K562 (cell line): ENCODE measurements around the gene MED15. TPM values are rescaled to one million over a fixed set of nuclear protein-coding genes. Genes with fewer than 3 reads are reported as not detected.

Experiments used
- ARHGAP35 ChIP-seq: fragments of 450-650 bp; IDR thresholded peaks from 2 replicates; pipeline ENCODE4 v1.6.1; 2018; ENCODE audit not compliant: partially characterized antibody
- DDX20 ChIP-seq: fragments of 450-650 bp; IDR thresholded peaks from 2 replicates; pipeline ENCODE4 v1.6.1; 2016; ENCODE audit warnings: missing genetic modification characterization, low read depth, mild to moderate bottlenecking, missing compliant biosample characterization, moderate library complexity
- HDAC1 ChIP-seq, 2 experiments: fragments of 450-650 bp; IDR thresholded peaks; 2 replicates each; pipeline ENCODE4 v1.6.1; 2016 to 2017; ENCODE audit warnings: inconsistent platforms in 1 of 2, mild to moderate bottlenecking in 1 of 2, moderate library complexity in 1 of 2
- HDGF ChIP-seq: fragments of 450-650 bp; IDR thresholded peaks from 2 replicates; pipeline ENCODE4 v1.6.1; 2016
- HMG20A ChIP-seq: fragments of 450-650 bp; formaldehyde crosslinking; conservative IDR thresholded peaks from 2 replicates; pipeline ENCODE4 v1.4.0; 2020; ENCODE audit warnings: mild to moderate bottlenecking, mixed read lengths
- POLR2H ChIP-seq: IDR thresholded peaks from 2 replicates; pipeline ENCODE4 v1.6.1; 2016; ENCODE audit warnings: missing genetic modification characterization, low read depth, mild to moderate bottlenecking, control low read depth, missing compliant biosample characterization, moderate library complexity
- SMAD4 ChIP-seq: fragments of 250-450 bp; sonication (Bioruptor Pico); conservative IDR thresholded peaks from 2 replicates; pipeline ENCODE4 v1.8.0; 2021; ENCODE audit warnings: inconsistent platforms, mild to moderate bottlenecking, moderate library complexity
- SRSF7 ChIP-seq: fragments of 200-400 bp; formaldehyde crosslinking; optimal IDR thresholded peaks from 2 replicates; pipeline ENCODE3; 2017; ENCODE audit warnings: mild to moderate bottlenecking, low read depth, low read length
- ZNF124 ChIP-seq: sonication (generic); formaldehyde crosslinking; IDR thresholded peaks from 2 replicates; pipeline ENCODE4 v1.8.1; 2022; ENCODE audit warnings: missing genetic modification reagents
- ZNF431 ChIP-seq: sonication (generic); formaldehyde crosslinking; IDR thresholded peaks from 2 replicates; pipeline ENCODE4 v1.8.0; 2022; ENCODE audit warnings: mild to moderate bottlenecking, missing genetic modification reagents
- ZNF551 ChIP-seq: fragments of 250-450 bp; sonication (Bioruptor Pico); IDR thresholded peaks from 2 replicates; pipeline ENCODE4 v1.5.0; 2021; ENCODE audit warnings: mild to moderate bottlenecking, moderate library complexity
- ZNF780A ChIP-seq: fragments of 250-450 bp; sonication (Bioruptor Pico); IDR thresholded peaks from 2 replicates; pipeline ENCODE4 v1.5.0; 2021; ENCODE audit warnings: mild to moderate bottlenecking
- polyA plus RNA-seq, 8 experiments: library from polyadenylated mRNA; depleted of rRNA in 4 of 8; stranded (reverse) in 5 of 8; unstranded in 3 of 8; fragments of >200 nt; fragmentation: Nextera tagmentation in 2 of 8; fragmentation: Illumina TruSeq in 1 of 8; extraction: Ambion mirVana in 2 of 8; extraction: Trizol in 1 of 8; gene quantifications; 2 replicates each; pipeline versions ENCODE4 v1.2.1 to v1.2.3, GENCODE V29; 2011 to 2014; ENCODE audit warnings: inconsistent platforms in 1 of 8, missing spikeins in 1 of 8
- total RNA-seq, 7 experiments: library from RNA; depleted of rRNA in 6 of 7; stranded (reverse); fragments of >200 nt in 6 of 7; fragmentation: Illumina TruSeq in 2 of 7; extraction: Trizol in 2 of 7; gene quantifications; 2 replicates each; pipeline versions ENCODE4 v1.2.1 to v1.2.3, GENCODE V29; 2011 to 2021; ENCODE audit warnings: low replicate concordance in 1 of 7
- TF ChIP-seq, protein P1 (sequence below): fragments of 250-450 bp; sonication (Bioruptor Pico); IDR thresholded peaks from 2 replicates; pipeline ENCODE4 v1.8.0; 2022; ENCODE audit warnings: moderate library complexity, mild to moderate bottlenecking, inconsistent platforms
- TF ChIP-seq, protein P2 (sequence below), 3 experiments: fragments of 200-800 bp in 1 of 3; sonication (Bioruptor generic) in 1 of 3; sonication (generic) in 1 of 3; formaldehyde crosslinking in 1 of 3; IDR thresholded peaks; 2 replicates each; pipeline versions ENCODE4 v1.6.1 to v1.8.0; 2016 to 2022; ENCODE audit warnings: mild to moderate bottlenecking in 2 of 3, missing compliant biosample characterization in 2 of 3, missing genetic modification characterization in 2 of 3, missing genetic modification reagents in 1 of 3
- TF ChIP-seq, protein P3 (sequence below): fragments of 450-650 bp; IDR thresholded peaks from one replicate; pipeline ENCODE4 v1.6.1; 2018; ENCODE audit warnings: mild to moderate bottlenecking, moderate library complexity; ENCODE audit not compliant: partially characterized antibody
- TF ChIP-seq, protein P4 (sequence below): fragments of 250-450 bp; sonication (Bioruptor Pico); IDR thresholded peaks from 2 replicates; pipeline ENCODE4 v1.8.0; 2021; ENCODE audit warnings: moderate library complexity, mild to moderate bottlenecking, inconsistent platforms
- TF ChIP-seq, protein P5 (sequence below): fragments of 250-450 bp; sonication (Bioruptor Pico); IDR thresholded peaks from 2 replicates; pipeline ENCODE4 v1.5.0; 2022; ENCODE audit warnings: mild to moderate bottlenecking
- TF ChIP-seq, protein P6 (sequence below): fragments of 450-650 bp; IDR thresholded peaks from 2 replicates; pipeline ENCODE4 v1.7.0; 2016; ENCODE audit warnings: borderline replicate concordance

MED15 gene
- total and polyA plus RNA-seq, 9 of the 15 experiments (the other 6 are each of a cell fraction or from before 2014, with no cell fraction given) = 4.0 to 271 (median 60.1) TPM

DNA sequence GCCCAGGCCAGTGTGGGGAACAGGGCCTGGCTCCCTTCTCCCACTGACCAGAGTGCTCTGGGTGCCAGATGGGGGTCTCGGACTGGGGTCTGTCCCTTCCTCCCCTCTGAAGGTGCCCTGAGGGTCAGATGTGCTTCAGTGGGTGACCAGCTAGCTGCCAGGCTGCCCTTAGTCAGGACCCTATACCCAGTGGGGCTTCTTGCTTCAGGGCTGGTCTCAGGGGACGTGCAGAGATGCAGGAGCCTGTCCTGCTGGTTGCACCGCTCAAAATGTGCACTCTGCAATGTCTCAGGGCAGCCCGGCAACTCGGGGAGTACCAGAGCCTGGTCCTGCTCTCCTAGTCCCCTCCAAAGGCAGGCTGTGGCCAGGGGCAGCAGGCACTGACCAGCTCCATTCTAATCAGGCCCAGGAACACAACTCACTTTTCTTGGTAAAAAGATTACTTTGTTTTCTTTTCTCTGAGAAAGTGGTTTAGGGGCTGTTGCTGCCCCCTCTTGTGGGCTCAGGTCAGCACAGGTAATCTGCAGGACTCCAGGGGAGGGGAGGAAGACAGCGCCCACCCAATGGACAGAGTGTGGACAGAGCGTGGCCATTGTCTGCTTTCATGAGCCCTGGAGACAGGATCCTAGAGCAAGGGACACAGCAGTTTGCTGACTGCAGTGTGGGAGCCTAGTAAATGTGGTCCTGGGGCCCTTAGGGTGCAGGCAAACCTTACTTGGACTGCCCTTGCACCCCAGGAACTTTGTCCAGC lies 80.9 kb downstream of the MED15 start (continued):
- TF ChIP-seq ZNF124 (CRISPR knock-in tag) (no peak), HDAC1 (IDR thresholded peaks at IDR 0.05) (no peak), ARHGAP35 (no peak), DDX20 (no peak), ZNF780A (CRISPR knock-in tag) (no peak), ZNF551 (CRISPR knock-in tag) (no peak), POLR2H (no peak), SMAD4 (CRISPR knock-in tag) (no peak), ZNF431 (CRISPR knock-in tag) (0 out of 2 replicates have a peak, but pooled peaks have one; percentile 26), HMG20A (CRISPR knock-in tag) (no peak), HDGF (no peak), SRSF7 (no peak)
- TF ChIP-seq, protein P1, sequence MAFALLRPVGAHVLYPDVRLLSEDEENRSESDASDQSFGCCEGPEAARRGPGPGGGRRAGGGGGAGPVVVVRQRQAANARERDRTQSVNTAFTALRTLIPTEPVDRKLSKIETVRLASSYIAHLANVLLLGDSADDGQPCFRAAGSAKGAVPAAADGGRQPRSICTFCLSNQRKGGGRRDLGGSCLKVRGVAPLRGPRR (CRISPR knock-in tag) = no peak
- TF ChIP-seq, protein P2, sequence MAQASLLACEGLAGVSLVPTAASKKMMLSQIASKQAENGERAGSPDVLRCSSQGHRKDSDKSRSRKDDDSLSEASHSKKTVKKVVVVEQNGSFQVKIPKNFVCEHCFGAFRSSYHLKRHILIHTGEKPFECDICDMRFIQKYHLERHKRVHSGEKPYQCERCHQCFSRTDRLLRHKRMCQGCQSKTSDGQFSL (CRISPR knock-in tag; IDR thresholded peaks at IDR 0.05) = peak; percentile 37; the same call in 1 of the 2 replicates
- TF ChIP-seq, protein P2 (tag; IDR thresholded peaks at IDR 0.05) = no peak
- TF ChIP-seq, protein P3, sequence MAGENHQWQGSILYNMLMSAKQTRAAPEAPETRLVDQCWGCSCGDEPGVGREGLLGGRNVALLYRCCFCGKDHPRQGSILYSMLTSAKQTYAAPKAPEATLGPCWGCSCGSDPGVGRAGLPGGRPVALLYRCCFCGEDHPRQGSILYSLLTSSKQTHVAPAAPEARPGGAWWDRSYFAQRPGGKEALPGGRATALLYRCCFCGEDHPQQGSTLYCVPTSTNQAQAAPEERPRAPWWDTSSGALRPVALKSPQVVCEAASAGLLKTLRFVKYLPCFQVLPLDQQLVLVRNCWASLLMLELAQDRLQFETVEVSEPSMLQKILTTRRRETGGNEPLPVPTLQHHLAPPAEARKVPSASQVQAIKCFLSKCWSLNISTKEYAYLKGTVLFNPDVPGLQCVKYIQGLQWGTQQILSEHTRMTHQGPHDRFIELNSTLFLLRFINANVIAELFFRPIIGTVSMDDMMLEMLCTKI = no peak
- TF ChIP-seq, protein P4, sequence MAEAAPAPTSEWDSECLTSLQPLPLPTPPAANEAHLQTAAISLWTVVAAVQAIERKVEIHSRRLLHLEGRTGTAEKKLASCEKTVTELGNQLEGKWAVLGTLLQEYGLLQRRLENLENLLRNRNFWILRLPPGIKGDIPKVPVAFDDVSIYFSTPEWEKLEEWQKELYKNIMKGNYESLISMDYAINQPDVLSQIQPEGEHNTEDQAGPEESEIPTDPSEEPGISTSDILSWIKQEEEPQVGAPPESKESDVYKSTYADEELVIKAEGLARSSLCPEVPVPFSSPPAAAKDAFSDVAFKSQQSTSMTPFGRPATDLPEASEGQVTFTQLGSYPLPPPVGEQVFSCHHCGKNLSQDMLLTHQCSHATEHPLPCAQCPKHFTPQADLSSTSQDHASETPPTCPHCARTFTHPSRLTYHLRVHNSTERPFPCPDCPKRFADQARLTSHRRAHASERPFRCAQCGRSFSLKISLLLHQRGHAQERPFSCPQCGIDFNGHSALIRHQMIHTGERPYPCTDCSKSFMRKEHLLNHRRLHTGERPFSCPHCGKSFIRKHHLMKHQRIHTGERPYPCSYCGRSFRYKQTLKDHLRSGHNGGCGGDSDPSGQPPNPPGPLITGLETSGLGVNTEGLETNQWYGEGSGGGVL (CRISPR knock-in tag) = no peak
- TF ChIP-seq, protein P5, sequence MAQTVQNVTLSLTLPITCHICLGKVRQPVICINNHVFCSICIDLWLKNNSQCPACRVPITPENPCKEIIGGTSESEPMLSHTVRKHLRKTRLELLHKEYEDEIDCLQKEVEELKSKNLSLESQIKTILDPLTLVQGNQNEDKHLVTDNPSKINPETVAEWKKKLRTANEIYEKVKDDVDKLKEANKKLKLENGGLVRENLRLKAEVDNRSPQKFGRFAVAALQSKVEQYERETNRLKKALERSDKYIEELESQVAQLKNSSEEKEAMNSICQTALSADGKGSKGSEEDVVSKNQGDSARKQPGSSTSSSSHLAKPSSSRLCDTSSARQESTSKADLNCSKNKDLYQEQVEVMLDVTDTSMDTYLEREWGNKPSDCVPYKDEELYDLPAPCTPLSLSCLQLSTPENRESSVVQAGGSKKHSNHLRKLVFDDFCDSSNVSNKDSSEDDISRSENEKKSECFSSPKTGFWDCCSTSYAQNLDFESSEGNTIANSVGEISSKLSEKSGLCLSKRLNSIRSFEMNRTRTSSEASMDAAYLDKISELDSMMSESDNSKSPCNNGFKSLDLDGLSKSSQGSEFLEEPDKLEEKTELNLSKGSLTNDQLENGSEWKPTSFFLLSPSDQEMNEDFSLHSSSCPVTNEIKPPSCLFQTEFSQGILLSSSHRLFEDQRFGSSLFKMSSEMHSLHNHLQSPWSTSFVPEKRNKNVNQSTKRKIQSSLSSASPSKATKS (CRISPR knock-in tag) = 0 out of 2 replicates have a peak, but pooled peaks have one; percentile 60
- TF ChIP-seq, protein P6, sequence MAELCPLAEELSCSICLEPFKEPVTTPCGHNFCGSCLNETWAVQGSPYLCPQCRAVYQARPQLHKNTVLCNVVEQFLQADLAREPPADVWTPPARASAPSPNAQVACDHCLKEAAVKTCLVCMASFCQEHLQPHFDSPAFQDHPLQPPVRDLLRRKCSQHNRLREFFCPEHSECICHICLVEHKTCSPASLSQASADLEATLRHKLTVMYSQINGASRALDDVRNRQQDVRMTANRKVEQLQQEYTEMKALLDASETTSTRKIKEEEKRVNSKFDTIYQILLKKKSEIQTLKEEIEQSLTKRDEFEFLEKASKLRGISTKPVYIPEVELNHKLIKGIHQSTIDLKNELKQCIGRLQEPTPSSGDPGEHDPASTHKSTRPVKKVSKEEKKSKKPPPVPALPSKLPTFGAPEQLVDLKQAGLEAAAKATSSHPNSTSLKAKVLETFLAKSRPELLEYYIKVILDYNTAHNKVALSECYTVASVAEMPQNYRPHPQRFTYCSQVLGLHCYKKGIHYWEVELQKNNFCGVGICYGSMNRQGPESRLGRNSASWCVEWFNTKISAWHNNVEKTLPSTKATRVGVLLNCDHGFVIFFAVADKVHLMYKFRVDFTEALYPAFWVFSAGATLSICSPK = no peak
